Thoracic aorta (tissue), 2 donors: ENCODE results near the gene CEBPA. TPM values are rescaled to one million over a fixed set of nuclear protein-coding genes. Genes with fewer than 3 reads are reported as not detected.

Source experiments
- ATAC-seq: fragments of 150-250 bp; one replicate; pipeline ENCODE4 v1.8.0; 2017; ENCODE audit warnings: low read depth; ENCODE audit not compliant: insufficient number of reproducible peaks, low FRiP score
- DNase-seq: peaks from one replicate; pipeline ENCODE4 v3.0.0-alpha.2; 2020; ENCODE audit warnings: low spot score
- H3K27ac ChIP-seq, 2 donors: fragments of 200-600 bp; sonication (generic); 1 replicate in 1 of 2; 2 replicates in 1 of 2; pipeline ENCODE4 v1.5.1; 2016; ENCODE audit warnings: mild to moderate bottlenecking in 2 of 2, moderate library complexity in 2 of 2
- H3K27me3 ChIP-seq: fragments of 200-600 bp; sonication (generic); replicated peaks from 2 replicates; pipeline ENCODE4 v1.6.0; 2016; ENCODE audit warnings: mild to moderate bottlenecking; ENCODE audit not compliant: insufficient read depth
- H3K36me3 ChIP-seq: fragments of 200-600 bp; sonication (generic); one replicate; pipeline ENCODE4 v1.5.1; 2016
- H3K4me1 ChIP-seq, 2 donors: fragments of 200-600 bp; sonication (generic); 1 replicate in 1 of 2; 2 replicates in 1 of 2; pipeline versions ENCODE4 v1.5.1 to v1.6.0; 2016; ENCODE audit warnings: low read depth in 2 of 2, mild to moderate bottlenecking in 1 of 2; ENCODE audit not compliant: control insufficient read depth in 1 of 2
- H3K4me3 ChIP-seq: fragments of 200-600 bp; sonication (generic); 2 replicates; pipeline ENCODE4 v1.5.1; 2016; ENCODE audit warnings: mild to moderate bottlenecking
- H3K9me3 ChIP-seq: fragments of 200-600 bp; sonication (generic); 2 replicates; pipeline ENCODE4 v1.5.1; 2016
- CTCF ChIP-seq: fragments of 200-600 bp; sonication (generic); IDR thresholded peaks from one replicate; pipeline ENCODE4 v1.5.1; 2019; ENCODE audit warnings: antibody characterized with exemption
- total RNA-seq, 2 donors: library from RNA; depleted of rRNA; stranded (reverse); fragments of >200 nt; gene quantifications; one replicate each; pipeline versions ENCODE4 v1.1.0 to v1.2.3, GENCODE V29; 2016

CEBPA gene
- total RNA-seq, 2 donors from 2014 or later: 4.7 to 4.9 TPM

DNA sequence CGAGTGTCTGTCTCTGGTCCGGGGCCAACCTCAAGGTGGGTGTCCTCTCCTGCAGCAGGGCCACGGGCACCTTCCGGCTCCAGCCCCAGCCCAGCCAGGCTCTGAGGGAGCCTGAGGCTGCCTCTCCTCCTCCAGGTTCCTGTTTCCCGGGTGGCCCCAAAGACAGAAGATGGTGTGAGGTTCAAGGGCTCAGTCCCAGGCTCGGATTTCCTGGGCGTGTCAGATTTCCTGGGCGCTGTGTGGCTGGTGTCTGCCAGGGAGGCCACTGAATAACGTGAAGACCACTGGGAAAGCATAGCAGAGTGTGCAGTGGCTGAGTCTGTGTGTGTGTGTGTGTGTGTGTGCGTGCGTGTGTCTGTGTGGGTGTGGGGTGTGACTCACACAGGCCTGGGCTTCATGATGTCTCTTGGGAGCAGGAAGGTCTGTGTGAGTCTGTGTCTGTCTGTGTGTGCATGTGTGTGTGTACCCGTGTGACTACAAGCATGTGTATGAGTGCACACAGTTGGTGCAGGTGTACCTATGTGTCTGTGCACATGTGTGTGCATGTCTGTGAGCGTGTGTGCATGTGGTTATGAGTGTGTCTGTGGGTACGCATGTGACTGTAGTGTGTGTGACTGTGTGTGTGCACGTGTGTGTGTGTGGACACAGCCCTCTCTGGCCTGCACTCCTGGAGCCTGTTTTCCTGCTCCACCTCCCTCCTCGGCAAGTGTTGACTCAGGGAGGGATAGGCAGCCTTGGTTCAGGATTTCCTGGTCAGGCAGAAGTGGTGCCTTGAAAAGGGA is 28.3 kb downstream of the CEBPA start:
- no peak for TF ChIP-seq CTCF
- Histone ChIP-seq H3K4me3 (no peak overlapping the region), H3K9me3 (no peaks in the 10 kb centered on the region), H3K27ac (no peak overlapping the region), H3K4me1 (peaks cover 7 to 9% of the 10 kb centered on the region in 2 donors), H3K27me3 (no peaks in the 10 kb centered on the region), H3K36me3 (no peaks in the 10 kb centered on the region)
- no peak for ATAC-seq
- DNase-seq: peak; percentile 18

DNA sequence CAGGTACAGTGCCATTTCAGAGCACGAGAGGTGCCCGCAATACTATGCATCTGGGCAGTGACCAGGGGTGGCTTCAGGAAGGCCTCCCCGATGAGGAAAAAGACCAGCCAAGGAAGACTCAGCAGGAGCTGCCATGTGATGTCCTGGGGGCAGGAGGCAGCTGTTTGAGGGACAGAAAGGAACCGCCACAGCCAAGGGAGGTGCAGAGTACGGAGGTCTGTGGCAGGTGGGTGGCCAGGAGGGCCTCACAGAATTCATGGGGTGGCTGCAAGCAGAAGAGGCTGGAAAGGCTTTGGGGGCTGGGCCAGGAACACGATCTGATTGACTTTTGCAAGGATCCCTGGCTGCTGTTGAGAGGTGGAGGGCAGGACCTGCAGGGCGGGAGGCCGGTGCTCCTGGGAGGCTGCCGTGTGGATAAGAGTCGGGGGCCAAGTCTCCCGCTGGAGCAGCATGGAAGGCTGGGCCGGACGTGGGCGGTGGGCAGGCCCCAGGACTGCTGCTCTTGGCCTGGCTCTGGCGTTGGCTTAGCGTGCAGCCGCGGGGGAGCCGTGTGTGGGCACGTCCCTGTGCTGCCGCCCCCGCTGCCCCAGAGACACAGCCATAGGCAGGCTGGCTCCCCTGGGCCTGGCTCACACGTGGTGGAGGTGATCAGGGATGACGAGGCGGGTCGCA is 29.1 kb downstream of the CEBPA start:
- H3K4me3 ChIP-seq: no peak overlapping the region
- no peaks in the 10 kb centered on the region for H3K27me3 ChIP-seq
- DNase-seq: no peak
- H3K36me3 ChIP-seq: no peaks in the 10 kb centered on the region
- H3K27ac ChIP-seq: no peak overlapping the region
- H3K4me1 ChIP-seq: peaks cover 7 to 9% of the 10 kb centered on the region in 2 donors
- H3K9me3 ChIP-seq: no peaks in the 10 kb centered on the region
- no peak for TF ChIP-seq CTCF
- ATAC-seq: no peak

- Histone ChIP-seq H3K27ac (no peak overlapping the region), H3K27me3 (no peaks in the 10 kb centered on the region), H3K4me1 (peaks cover 7 to 9% of the 10 kb centered on the region in 2 donors), H3K4me3 (no peak overlapping the region), H3K36me3 (no peaks in the 10 kb centered on the region), H3K9me3 (no peaks in the 10 kb centered on the region)
- DNase-seq: no peak
- no peak for TF ChIP-seq CTCF
- ATAC-seq: no peak
Observed at GRCh38 chr19:33271246-33272021, 30.9 kb downstream of the CEBPA start.

GRCh38 chr19:33270769-33271168 is 31.6 kb downstream of the CEBPA start:
- no peak for ATAC-seq
- Histone ChIP-seq H3K36me3 (no peaks in the 10 kb centered on the region), H3K27me3 (no peaks in the 10 kb centered on the region), H3K4me3 (no peak overlapping the region), H3K4me1 (peaks cover 7 to 9% of the 10 kb centered on the region in 2 donors), H3K27ac (no peak overlapping the region), H3K9me3 (no peaks in the 10 kb centered on the region)
- no peak for DNase-seq
- no peak for TF ChIP-seq CTCF

DNA sequence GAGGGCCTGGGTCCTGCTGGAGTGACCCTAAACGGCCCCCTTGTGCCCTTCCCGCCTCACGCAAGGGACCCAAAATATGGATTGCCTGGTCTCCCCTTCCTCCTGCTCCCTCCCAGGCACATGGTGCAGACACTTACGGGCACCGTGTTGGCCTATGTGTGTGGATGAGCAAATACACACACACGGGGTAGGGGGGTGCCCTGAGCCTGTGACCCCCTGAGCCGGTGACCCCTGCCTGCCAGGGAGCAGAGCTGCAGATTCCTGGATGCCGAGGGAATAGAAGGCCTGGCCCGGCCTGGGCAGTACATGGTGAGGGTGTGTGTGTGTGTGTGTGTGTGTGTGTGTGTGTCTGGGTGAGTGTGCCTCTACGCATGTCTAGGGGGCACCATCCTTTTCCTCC is 33.3 kb downstream of the CEBPA start:
- no peak overlapping the region for H3K27ac ChIP-seq
- DNase-seq (no peak), ATAC-seq (no peak)
- no peaks in the 10 kb centered on the region for H3K9me3 ChIP-seq
- H3K36me3 ChIP-seq: no peaks in the 10 kb centered on the region
- TF ChIP-seq CTCF: no peak
- H3K4me3 ChIP-seq: no peak overlapping the region
- H3K27me3 ChIP-seq: no peaks in the 10 kb centered on the region
- H3K4me1 ChIP-seq: peaks cover 6 to 9% of the 10 kb centered on the region in 2 donors
